IMR-90 (cell line): Measurements from ENCODE around the gene MEIS3. TPM values are rescaled to one million over a fixed set of nuclear protein-coding genes. Genes with fewer than 3 reads are reported as not detected.

Experiments used
- ATAC-seq: fragments of 200-7000 bp; cut with Tn5 transposase; 2 replicates; pipeline ENCODE4 v1.9.1; 2020; ENCODE audit warnings: low read depth, mild to moderate bottlenecking, moderate library complexity
- BruUV-seq: library from RNA; stranded (reverse); fragments of 400-500 nt; replicated peaks from 2 replicates; lab custom pipeline; 2021; lab: Mats Ljungman, UMichigan
- CTCF ChIA-PET: fragments of 300-600 bp; formaldehyde crosslinking; extraction: SDS; loops from one replicate; lab custom pipeline; 2021; ENCODE audit warnings: antibody characterized with exemption; lab: Yijun Ruan, JAX
- POLR2A ChIA-PET: fragments of 300-600 bp; sonication (Branson Sonifier 250); formaldehyde crosslinking; loops from one replicate; lab custom pipeline; 2022; ENCODE audit warnings: antibody characterized with exemption; ENCODE audit not compliant: unreplicated experiment; lab: Charles Lee
- DNase-seq: peaks from one replicate; pipeline ENCODE4 v3.0.0; 2013
- H2AFZ ChIP-seq: replicated peaks from 2 replicates; pipeline ENCODE3; 2013; ENCODE audit warnings: low read length, mild to moderate bottlenecking; ENCODE audit not compliant: poor library complexity
- H2AK5ac ChIP-seq: 2 replicates; pipeline ENCODE4 v1.6.1; 2013; ENCODE audit warnings: low read depth, low read length, inconsistent platforms
- H2AK9ac ChIP-seq: replicated peaks from 2 replicates; pipeline ENCODE3; 2013; ENCODE audit warnings: mild to moderate bottlenecking, low read depth, low read length, moderate library complexity; ENCODE audit not compliant: poor library complexity
- H2BK120ac ChIP-seq: 2 replicates; pipeline ENCODE4 v1.6.1; 2013; ENCODE audit warnings: low read depth, low read length, inconsistent platforms
- H2BK15ac ChIP-seq: 3 replicates; pipeline ENCODE4 v1.6.1; 2013; ENCODE audit warnings: low read depth, low read length, inconsistent platforms
- H2BK20ac ChIP-seq: 2 replicates; pipeline ENCODE4 v1.6.1; 2013; ENCODE audit warnings: low read depth, mild to moderate bottlenecking, inconsistent platforms, low read length, moderate library complexity
- H2BK5ac ChIP-seq: 2 replicates; pipeline ENCODE4 v1.6.1; 2013; ENCODE audit warnings: mild to moderate bottlenecking, low read depth, low read length, inconsistent platforms; ENCODE audit not compliant: poor library complexity, severe bottlenecking
- H3K14ac ChIP-seq: replicated peaks from 2 replicates; pipeline ENCODE4 v1.6.1; 2013; ENCODE audit warnings: low read depth, low read length, inconsistent platforms
- H3K18ac ChIP-seq: 2 replicates; pipeline ENCODE4 v1.6.1; 2013; ENCODE audit warnings: low read depth, low read length, control low read depth
- H3K23ac ChIP-seq: 2 replicates; pipeline ENCODE4 v1.6.1; 2013; ENCODE audit warnings: low read depth, low read length, inconsistent platforms
- H3K27ac ChIP-seq: 2 replicates; pipeline ENCODE4 v1.5.1; 2013; ENCODE audit warnings: mild to moderate bottlenecking, control low read depth, low read length; ENCODE audit not compliant: insufficient read depth
- H3K27me3 ChIP-seq: 2 replicates; pipeline ENCODE4 v1.6.1; 2013; ENCODE audit warnings: low read length; ENCODE audit not compliant: control insufficient read depth, insufficient read depth
- H3K36me3 ChIP-seq: 2 replicates; pipeline ENCODE4 v1.6.1; 2013; ENCODE audit warnings: low read length, mixed read lengths; ENCODE audit not compliant: control insufficient read depth, insufficient read depth
- H3K4ac ChIP-seq: 2 replicates; pipeline ENCODE4 v1.6.1; 2013; ENCODE audit warnings: low read depth, low read length, inconsistent platforms
- H3K4me1 ChIP-seq: 2 replicates; pipeline ENCODE4 v1.6.1; 2013; ENCODE audit warnings: low read length, mixed read lengths; ENCODE audit not compliant: control insufficient read depth, insufficient read depth
- H3K4me2 ChIP-seq: 2 replicates; pipeline ENCODE4 v1.6.1; 2013; ENCODE audit warnings: low read depth, mild to moderate bottlenecking, control low read depth, low read length, moderate library complexity
- H3K4me3 ChIP-seq: 2 replicates; pipeline ENCODE4 v1.5.1; 2013; ENCODE audit warnings: low read depth, mild to moderate bottlenecking, control low read depth, low read length, moderate library complexity; ENCODE audit not compliant: insufficient read depth
- H3K56ac ChIP-seq: 2 replicates; pipeline ENCODE4 v1.6.1; 2013; ENCODE audit warnings: low read length, inconsistent platforms; ENCODE audit not compliant: insufficient read depth; ENCODE audit errors: extremely low read depth
- H3K79me1 ChIP-seq, 2 experiments: 2 replicates each; pipeline ENCODE4 v1.6.1; 2013; ENCODE audit warnings: low read length in 2 of 2, inconsistent platforms in 1 of 2, low read depth in 1 of 2
- H3K9ac ChIP-seq: 2 replicates; pipeline ENCODE4 v1.6.1; 2013; ENCODE audit warnings: low read depth, low read length, control low read depth
- H3K9me1 ChIP-seq: 2 replicates; pipeline ENCODE4 v1.6.1; 2013; ENCODE audit warnings: low read length, inconsistent platforms; ENCODE audit not compliant: insufficient read depth
- H3K9me3 ChIP-seq: 2 replicates; pipeline ENCODE4 v1.6.1; 2013; ENCODE audit warnings: low read length; ENCODE audit not compliant: control insufficient read depth, insufficient read depth
- H4K20me1 ChIP-seq: 2 replicates; pipeline ENCODE4 v1.6.1; 2013; ENCODE audit warnings: low read length, inconsistent platforms; ENCODE audit not compliant: insufficient read depth
- H4K5ac ChIP-seq: 2 replicates; pipeline ENCODE4 v1.6.1; 2013; ENCODE audit warnings: mild to moderate bottlenecking, low read depth, low read length, control low read depth
- H4K8ac ChIP-seq, 2 experiments: 2 replicates each; pipeline ENCODE4 v1.6.1; 2013; ENCODE audit warnings: low read depth in 2 of 2, low read length in 2 of 2, control low read depth in 1 of 2, inconsistent platforms in 1 of 2
- H4K91ac ChIP-seq: 2 replicates; pipeline ENCODE4 v1.6.1; 2013; ENCODE audit warnings: low read depth, low read length, inconsistent platforms; ENCODE audit not compliant: insufficient read depth
- BHLHE40 ChIP-seq: fragments of 150-350 bp; IDR thresholded peaks from 2 replicates; pipeline ENCODE4 v1.6.1; 2016; ENCODE audit warnings: mild to moderate bottlenecking, low read depth, low read length
- CEBPB ChIP-seq: IDR thresholded peaks from 2 replicates; pipeline ENCODE4 v1.6.1; 2012; ENCODE audit warnings: low read depth, low read length, improper control_type of control experiment
- CHD1 ChIP-seq: IDR thresholded peaks from 2 replicates; pipeline ENCODE4 v1.6.1; 2012; ENCODE audit warnings: low read depth, low read length, improper control_type of control experiment
- ELK1 ChIP-seq: fragments of 150-350 bp; IDR thresholded peaks from 2 replicates; pipeline ENCODE4 v1.6.1; 2016; ENCODE audit warnings: low read depth, mild to moderate bottlenecking, low read length, moderate library complexity, borderline replicate concordance
- FOS ChIP-seq: fragments of 150-350 bp; IDR thresholded peaks from 2 replicates; pipeline ENCODE4 v1.6.1; 2016; ENCODE audit warnings: low read depth, low read length
- MAFK ChIP-seq: IDR thresholded peaks from 2 replicates; pipeline ENCODE4 v1.6.1; 2012; ENCODE audit warnings: low read depth, low read length, improper control_type of control experiment
- MAZ ChIP-seq: IDR thresholded peaks from 2 replicates; pipeline ENCODE4 v1.6.1; 2012; ENCODE audit warnings: low read depth, mild to moderate bottlenecking, low read length, improper control_type of control experiment, moderate library complexity, borderline replicate concordance
- MXI1 ChIP-seq: IDR thresholded peaks from 2 replicates; pipeline ENCODE4 v1.6.1; 2012; ENCODE audit warnings: low read depth, mild to moderate bottlenecking, low read length, moderate library complexity, borderline replicate concordance
- NFE2L2 ChIP-seq: fragments of 150-350 bp; IDR thresholded peaks from 2 replicates; pipeline ENCODE4 v1.6.1; 2016; ENCODE audit warnings: low read depth, mild to moderate bottlenecking, low read length
- POLR2A ChIP-seq: IDR thresholded peaks from 2 replicates; pipeline ENCODE4 v1.6.1; 2012; ENCODE audit warnings: mild to moderate bottlenecking, low read depth, low read length
- RAD21 ChIP-seq: IDR thresholded peaks from 2 replicates; pipeline ENCODE4 v1.6.1; 2012; ENCODE audit warnings: low read length, improper control_type of control experiment
- RCOR1 ChIP-seq: IDR thresholded peaks from 2 replicates; pipeline ENCODE4 v1.6.1; 2012; ENCODE audit warnings: mild to moderate bottlenecking, low read length, improper control_type of control experiment; ENCODE audit not compliant: insufficient replicate concordance
- RFX5 ChIP-seq: IDR thresholded peaks from 2 replicates; pipeline ENCODE4 v1.8.0; 2012; ENCODE audit warnings: low read depth, mild to moderate bottlenecking, low read length, moderate library complexity
- SMC3 ChIP-seq: fragments of 150-350 bp; IDR thresholded peaks from 2 replicates; pipeline ENCODE4 v1.6.1; 2016; ENCODE audit warnings: low read depth, mild to moderate bottlenecking, antibody characterized with exemption, low read length, moderate library complexity
- USF2 ChIP-seq: fragments of 150-350 bp; IDR thresholded peaks from 2 replicates; pipeline ENCODE4 v1.6.1; 2017; ENCODE audit warnings: mild to moderate bottlenecking, antibody characterized with exemption, low read length, low read depth
- WGBS, 2 experiments: methylation state at CpG; one replicate each; pipeline versions ENCODE4 v1.1.5 to v1.1.7; 2013; ENCODE audit warnings: missing lambda C conversion rate in 2 of 2; ENCODE audit not compliant: insufficient read length in 1 of 2; ENCODE audit errors: extremely low coverage in 2 of 2; 5-methylcytosine and 5-hydroxymethylcytosine counted together
- dilution Hi-C: fragments of 300-500 bp; cut with HindIII; formaldehyde crosslinking; loops from one replicate; pipeline ENCODE4 v1.14.3; 2018; ENCODE audit warnings: low sequenced_read_pairs; ENCODE audit not compliant: unreplicated experiment
- in situ Hi-C: fragments of 300-500 bp; cut with MboI; formaldehyde crosslinking; loops from 3 replicates; pipeline ENCODE4 v1.14.3; 2019; ENCODE audit warnings: low sequenced_read_pairs, inconsistent platforms, mixed read lengths
- intact Hi-C: fragments of 100-400 bp; cut with micrococcal nuclease; formaldehyde crosslinking; loops from 2 replicates; pipeline ENCODE4 v1.10.0; 2022
- polyA plus RNA-seq, 3 experiments: library from polyadenylated mRNA; depleted of rRNA; stranded (reverse); fragments of >200 nt; gene quantifications; 2 replicates each; pipeline ENCODE4 v1.2.3, GENCODE V29; 2012; ENCODE audit warnings: low replicate concordance in 1 of 3
- total RNA-seq: library from RNA; depleted of rRNA; stranded (reverse); fragments of >200 nt; gene quantifications from 2 replicates; pipeline ENCODE4 v1.2.3, GENCODE V29; 2012
- TF ChIP-seq, protein P1 (sequence below): conservative IDR thresholded peaks from 2 replicates; pipeline ENCODE4 v1.5.1; 2012; ENCODE audit warnings: mild to moderate bottlenecking, low read depth, low read length, improper control_type of control experiment

The MEIS3 gene
- total and polyA plus RNA-seq, 2 of the 4 experiments (the other 2 are of a cell fraction), result 32.4 to 33.0 TPM

DNA sequence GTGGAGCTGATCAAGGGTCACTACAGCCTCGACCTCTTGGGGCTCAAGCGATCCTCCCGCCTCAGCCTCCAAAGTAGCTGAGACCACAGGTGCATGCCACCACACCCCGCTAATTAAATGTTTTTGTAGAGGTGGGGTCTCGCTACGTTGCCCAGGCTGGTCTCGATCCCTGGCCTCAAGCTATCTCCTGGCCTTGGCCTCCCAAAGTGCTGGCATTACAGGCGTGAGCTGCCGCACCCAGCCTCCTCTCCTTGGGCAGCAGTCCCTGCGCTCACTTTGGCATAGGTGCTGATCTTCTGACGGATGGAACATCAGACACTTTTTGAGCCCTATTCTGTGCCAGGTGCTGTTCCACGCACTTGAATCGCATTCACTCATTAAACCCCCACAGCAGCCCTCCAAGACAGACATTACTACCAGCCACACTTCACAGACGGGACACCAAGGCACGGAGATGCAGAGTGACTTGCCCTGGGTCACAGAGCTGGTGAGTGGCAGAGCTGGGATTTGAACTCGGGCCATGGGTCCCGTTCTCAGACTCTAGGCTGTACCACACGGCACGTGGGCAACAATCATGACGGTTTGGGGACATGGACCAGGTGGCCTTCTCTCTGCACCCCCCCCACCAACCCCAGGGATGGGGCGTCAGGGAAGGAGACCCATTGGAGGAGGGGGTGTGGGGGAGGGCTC lies 3.2 kb downstream of the MEIS3 start:
- Histone ChIP-seq H3K79me1 (peaks cover 8 to 28% of the 10 kb centered on the region in 2 experiments; a peak in 3 of 4 replicates), H3K9me3 (no peaks in the 10 kb centered on the region), H3K9ac (no peak overlapping the region), H2AFZ (no peak overlapping the region), H3K56ac (no peak overlapping the region), H3K27ac (no peak overlapping the region), H3K4ac (no peak overlapping the region), H3K36me3 (peaks cover 25% of the 10 kb centered on the region), H4K5ac (no peak overlapping the region), H3K9me1 (peaks cover 15% of the 10 kb centered on the region), H3K4me2 (no peak overlapping the region), H3K14ac (no peak overlapping the region), H3K23ac (no peak overlapping the region), H3K27me3 (peaks cover 16% of the 10 kb centered on the region), H2BK120ac (no peak overlapping the region), H3K4me3 (no peak overlapping the region), H3K18ac (no peak overlapping the region), H2BK5ac (no peak overlapping the region), H3K4me1 (peaks cover 9% of the 10 kb centered on the region), H2BK15ac (no peak overlapping the region), H4K20me1 (peaks cover 29% of the 10 kb centered on the region), H4K8ac (no peak overlapping the region), H2AK5ac (no peak overlapping the region), H4K91ac (no peak overlapping the region), H2AK9ac (peak overlapping the region; percentile 65), H2BK20ac (no peak overlapping the region)
- POLR2A ChIA-PET, result no interaction called here
- TF ChIP-seq RCOR1 (no peak), USF2 (no peak), NFE2L2 (no peak), SMC3 (no peak), FOS (no peak), POLR2A (no peak), CHD1 (no peak), MAZ (no peak), ELK1 (no peak), CEBPB (no peak), BHLHE40 (no peak), MAFK (no peak), RFX5 (no peak), RAD21 (no peak), MXI1 (no peak)
- TF ChIP-seq, protein P1, sequence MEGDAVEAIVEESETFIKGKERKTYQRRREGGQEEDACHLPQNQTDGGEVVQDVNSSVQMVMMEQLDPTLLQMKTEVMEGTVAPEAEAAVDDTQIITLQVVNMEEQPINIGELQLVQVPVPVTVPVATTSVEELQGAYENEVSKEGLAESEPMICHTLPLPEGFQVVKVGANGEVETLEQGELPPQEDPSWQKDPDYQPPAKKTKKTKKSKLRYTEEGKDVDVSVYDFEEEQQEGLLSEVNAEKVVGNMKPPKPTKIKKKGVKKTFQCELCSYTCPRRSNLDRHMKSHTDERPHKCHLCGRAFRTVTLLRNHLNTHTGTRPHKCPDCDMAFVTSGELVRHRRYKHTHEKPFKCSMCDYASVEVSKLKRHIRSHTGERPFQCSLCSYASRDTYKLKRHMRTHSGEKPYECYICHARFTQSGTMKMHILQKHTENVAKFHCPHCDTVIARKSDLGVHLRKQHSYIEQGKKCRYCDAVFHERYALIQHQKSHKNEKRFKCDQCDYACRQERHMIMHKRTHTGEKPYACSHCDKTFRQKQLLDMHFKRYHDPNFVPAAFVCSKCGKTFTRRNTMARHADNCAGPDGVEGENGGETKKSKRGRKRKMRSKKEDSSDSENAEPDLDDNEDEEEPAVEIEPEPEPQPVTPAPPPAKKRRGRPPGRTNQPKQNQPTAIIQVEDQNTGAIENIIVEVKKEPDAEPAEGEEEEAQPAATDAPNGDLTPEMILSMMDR, result no peak
- 95% methylated on average over 4 of the region's 21 CpGs; no CpG with 5 or more reads in 1 of the 2 experiments for WGBS, 2 experiments
- ATAC-seq (no peak), DNase-seq (no peak)
- BruUV-seq, result no TSS peak
- intact Hi-C loops, result no loop called here
- in situ Hi-C loops, result no loop called here
- dilution Hi-C loops, result no loop called here
- CTCF ChIA-PET, result no interaction called here
